ENCODE data around the gene GALNT18.

Gene GALNT18

GRCh38 chr11:11494348-11494747 lies 127.5 kb downstream of the GALNT18 start:
- no peaks in the 10 kb centered on the region for H3K27me3 ChIP-seq (ENCODE audit: control insufficient read depth in 3 of 3, insufficient read depth in 3 of 3, low read depth in 1 of 3, low read length in 3 of 3)
- H3K79me1 ChIP-seq (ENCODE audit: low read depth, low read length): no peaks in the 10 kb centered on the region
- H3K4ac ChIP-seq (ENCODE audit: low read length): no peak overlapping the region
- H2AK5ac ChIP-seq (ENCODE audit: low read depth, low read length): no peak overlapping the region
- H2BK120ac ChIP-seq (ENCODE audit: low read depth, low read length): no peak overlapping the region
- no peak overlapping the region for H4K8ac ChIP-seq (ENCODE audit: low read depth, low read length)
- no peak overlapping the region for H4K91ac ChIP-seq (ENCODE audit: low read depth, low read length, poor library complexity)
- no peak overlapping the region for H3K27ac ChIP-seq (replicated peaks; ENCODE audit: low read length)
- H3K36me3 ChIP-seq (replicated peaks in 1 of 2; ENCODE audit: control insufficient read depth in 2 of 2, insufficient read depth in 2 of 2, low read length in 2 of 2): no peaks in the 10 kb centered on the region
- H2BK12ac ChIP-seq (ENCODE audit: low read length): no peak overlapping the region
- peaks cover 0 to 1% of the 10 kb centered on the region in 2 donors for H3K4me1 ChIP-seq (ENCODE audit: control insufficient read depth in 2 of 2, insufficient read depth in 1 of 2, low read depth in 1 of 2, low read length in 2 of 2)
- no peak overlapping the region for H3K23ac ChIP-seq (ENCODE audit: low read depth, low read length, poor library complexity)
- H2AFZ ChIP-seq (ENCODE audit: low read length): no peak overlapping the region
- no CpG with 5 or more reads among the region's 2 CpGs for WGBS, 2 donors (ENCODE audit: extremely low coverage in 2 of 2, insufficient read length in 2 of 2, insufficient replicate concordance in 1 of 2)
- no peak overlapping the region for H2BK15ac ChIP-seq (ENCODE audit: low read length)
- H3K9me3 ChIP-seq (replicated peaks in 1 of 2; ENCODE audit: control insufficient read depth in 2 of 2, insufficient read depth in 1 of 2, low read depth in 1 of 2, low read length in 2 of 2): no peaks in the 10 kb centered on the region
- no peak overlapping the region for H3K14ac ChIP-seq (ENCODE audit: low read length)
- no peak overlapping the region for H3K4me3 ChIP-seq (ENCODE audit: low read length in 2 of 2)
- no peak overlapping the region for H3K9ac ChIP-seq (ENCODE audit: low read depth, low read length, poor library complexity)
- no peak overlapping the region for H3K18ac ChIP-seq (ENCODE audit: low read length)
- DNase-seq (ENCODE audit: low spot score): no peak
- H2BK5ac ChIP-seq (ENCODE audit: low read length): no peak overlapping the region
- no peak overlapping the region for H3K4me2 ChIP-seq (ENCODE audit: insufficient read depth, low read length, poor library complexity, severe bottlenecking)

GRCh38 chr11:11493698-11494097 lies 128.1 kb downstream of the GALNT18 start:
- H4K8ac ChIP-seq (ENCODE audit: low read depth, low read length): no peak overlapping the region
- no peak overlapping the region for H3K23ac ChIP-seq (ENCODE audit: low read depth, low read length, poor library complexity)
- H3K4me2 ChIP-seq (ENCODE audit: insufficient read depth, low read length, poor library complexity, severe bottlenecking): no peak overlapping the region
- no peak overlapping the region for H3K4me3 ChIP-seq (ENCODE audit: low read length in 2 of 2)
- no peak overlapping the region for H2BK12ac ChIP-seq (ENCODE audit: low read length)
- H2AFZ ChIP-seq (ENCODE audit: low read length): no peak overlapping the region
- no peak overlapping the region for H3K14ac ChIP-seq (ENCODE audit: low read length)
- DNase-seq (ENCODE audit: low spot score): no peak
- H3K18ac ChIP-seq (ENCODE audit: low read length): no peak overlapping the region
- no peak overlapping the region for H3K4ac ChIP-seq (ENCODE audit: low read length)
- no peaks in the 10 kb centered on the region for H3K9me3 ChIP-seq (replicated peaks in 1 of 2; ENCODE audit: control insufficient read depth in 2 of 2, insufficient read depth in 1 of 2, low read depth in 1 of 2, low read length in 2 of 2)
- no CpG with 5 or more reads among the region's 6 CpGs for WGBS, 2 donors (ENCODE audit: extremely low coverage in 2 of 2, insufficient read length in 2 of 2, insufficient replicate concordance in 1 of 2)
- no peak overlapping the region for H4K91ac ChIP-seq (ENCODE audit: low read depth, low read length, poor library complexity)
- H2BK15ac ChIP-seq (ENCODE audit: low read length): no peak overlapping the region
- H3K9ac ChIP-seq (ENCODE audit: low read depth, low read length, poor library complexity): no peak overlapping the region
- no peak overlapping the region for H2AK5ac ChIP-seq (ENCODE audit: low read depth, low read length)
- H2BK120ac ChIP-seq (ENCODE audit: low read depth, low read length): no peak overlapping the region
- H3K4me1 ChIP-seq (ENCODE audit: control insufficient read depth in 2 of 2, insufficient read depth in 1 of 2, low read depth in 1 of 2, low read length in 2 of 2): peaks cover 0 to 1% of the 10 kb centered on the region in 2 donors
- no peak overlapping the region for H2BK5ac ChIP-seq (ENCODE audit: low read length)
- no peaks in the 10 kb centered on the region for H3K27me3 ChIP-seq (ENCODE audit: control insufficient read depth in 3 of 3, insufficient read depth in 3 of 3, low read depth in 1 of 3, low read length in 3 of 3)
- H3K36me3 ChIP-seq (replicated peaks in 1 of 2; ENCODE audit: control insufficient read depth in 2 of 2, insufficient read depth in 2 of 2, low read length in 2 of 2): no peaks in the 10 kb centered on the region
- H3K27ac ChIP-seq (replicated peaks; ENCODE audit: low read length): no peak overlapping the region
- no peaks in the 10 kb centered on the region for H3K79me1 ChIP-seq (ENCODE audit: low read depth, low read length)

- Histone ChIP-seq H3K14ac (ENCODE audit: low read length) (no peak overlapping the region), H4K91ac (ENCODE audit: low read depth, low read length, poor library complexity) (no peak overlapping the region), H2BK5ac (ENCODE audit: low read length) (no peak overlapping the region), H3K4me1 (ENCODE audit: control insufficient read depth in 2 of 2, insufficient read depth in 1 of 2, low read depth in 1 of 2, low read length in 2 of 2) (peaks cover 0 to 1% of the 10 kb centered on the region in 2 donors), H3K36me3 (replicated peaks in 1 of 2; ENCODE audit: control insufficient read depth in 2 of 2, insufficient read depth in 2 of 2, low read length in 2 of 2) (no peaks in the 10 kb centered on the region), H4K8ac (ENCODE audit: low read depth, low read length) (no peak overlapping the region), H3K23ac (ENCODE audit: low read depth, low read length, poor library complexity) (no peak overlapping the region), H3K27ac (replicated peaks; ENCODE audit: low read length) (no peak overlapping the region), H3K9me3 (replicated peaks in 1 of 2; ENCODE audit: control insufficient read depth in 2 of 2, insufficient read depth in 1 of 2, low read depth in 1 of 2, low read length in 2 of 2) (no peaks in the 10 kb centered on the region), H3K4ac (ENCODE audit: low read length) (no peak overlapping the region), H3K9ac (ENCODE audit: low read depth, low read length, poor library complexity) (no peak overlapping the region), H3K79me1 (ENCODE audit: low read depth, low read length) (no peaks in the 10 kb centered on the region), H2BK15ac (ENCODE audit: low read length) (no peak overlapping the region), H3K4me3 (ENCODE audit: low read length in 2 of 2) (no peak overlapping the region), H2AK5ac (ENCODE audit: low read depth, low read length) (no peak overlapping the region), H3K18ac (ENCODE audit: low read length) (no peak overlapping the region), H2BK120ac (ENCODE audit: low read depth, low read length) (no peak overlapping the region), H3K4me2 (ENCODE audit: insufficient read depth, low read length, poor library complexity, severe bottlenecking) (no peak overlapping the region), H3K27me3 (ENCODE audit: control insufficient read depth in 3 of 3, insufficient read depth in 3 of 3, low read depth in 1 of 3, low read length in 3 of 3) (no peaks in the 10 kb centered on the region), H2AFZ (ENCODE audit: low read length) (no peak overlapping the region), H2BK12ac (ENCODE audit: low read length) (no peak overlapping the region)
- no peak for DNase-seq (ENCODE audit: low spot score)
- WGBS, 2 donors (ENCODE audit: extremely low coverage in 2 of 2, insufficient read length in 2 of 2, insufficient replicate concordance in 1 of 2): no CpG with 5 or more reads among the region's 4 CpGs
Measured at GRCh38 chr11:11491589-11491988, 130.2 kb downstream of the GALNT18 start.

GRCh38 chr11:11491014-11491413 lies 130.8 kb downstream of the GALNT18 start:
- H3K23ac ChIP-seq (ENCODE audit: low read depth, low read length, poor library complexity): no peak overlapping the region
- H3K79me1 ChIP-seq (ENCODE audit: low read depth, low read length): no peaks in the 10 kb centered on the region
- no peak overlapping the region for H2BK120ac ChIP-seq (ENCODE audit: low read depth, low read length)
- H3K4me1 ChIP-seq (ENCODE audit: control insufficient read depth in 2 of 2, insufficient read depth in 1 of 2, low read depth in 1 of 2, low read length in 2 of 2): peaks cover 0 to 1% of the 10 kb centered on the region in 2 donors
- no peak overlapping the region for H2BK15ac ChIP-seq (ENCODE audit: low read length)
- DNase-seq (ENCODE audit: low spot score): no peak
- no peak overlapping the region for H2BK5ac ChIP-seq (ENCODE audit: low read length)
- no peak overlapping the region for H3K4me3 ChIP-seq (ENCODE audit: low read length in 2 of 2)
- no peaks in the 10 kb centered on the region for H3K9me3 ChIP-seq (replicated peaks in 1 of 2; ENCODE audit: control insufficient read depth in 2 of 2, insufficient read depth in 1 of 2, low read depth in 1 of 2, low read length in 2 of 2)
- H3K9ac ChIP-seq (ENCODE audit: low read depth, low read length, poor library complexity): no peak overlapping the region
- H3K27ac ChIP-seq (replicated peaks; ENCODE audit: low read length): no peak overlapping the region
- no peak overlapping the region for H3K14ac ChIP-seq (ENCODE audit: low read length)
- H3K27me3 ChIP-seq (ENCODE audit: control insufficient read depth in 3 of 3, insufficient read depth in 3 of 3, low read depth in 1 of 3, low read length in 3 of 3): no peaks in the 10 kb centered on the region
- H2AFZ ChIP-seq (ENCODE audit: low read length): no peak overlapping the region
- no peak overlapping the region for H2AK5ac ChIP-seq (ENCODE audit: low read depth, low read length)
- H2BK12ac ChIP-seq (ENCODE audit: low read length): no peak overlapping the region
- H4K8ac ChIP-seq (ENCODE audit: low read depth, low read length): no peak overlapping the region
- no CpG with 5 or more reads among the region's 2 CpGs for WGBS, 2 donors (ENCODE audit: extremely low coverage in 2 of 2, insufficient read length in 2 of 2, insufficient replicate concordance in 1 of 2)
- H4K91ac ChIP-seq (ENCODE audit: low read depth, low read length, poor library complexity): no peak overlapping the region
- no peak overlapping the region for H3K18ac ChIP-seq (ENCODE audit: low read length)
- H3K4me2 ChIP-seq (ENCODE audit: insufficient read depth, low read length, poor library complexity, severe bottlenecking): no peak overlapping the region
- no peak overlapping the region for H3K4ac ChIP-seq (ENCODE audit: low read length)
- H3K36me3 ChIP-seq (replicated peaks in 1 of 2; ENCODE audit: control insufficient read depth in 2 of 2, insufficient read depth in 2 of 2, low read length in 2 of 2): no peaks in the 10 kb centered on the region

Data from neuronal stem cell (in vitro differentiated cells).